ES-I3 (cell line): ENCODE data around the gene TRIP10.
A peak's percentile ranks its signal among the peaks of the same experiment; 100 is the strongest.
"Not testable (repeated sequence)": the region's sequence is repeated elsewhere in the genome, so short reads cannot be mapped to it uniquely, and the experiment has no call there.

Source experiments
- H3K36me3 ChIP-seq: 2 replicates; pipeline ENCODE4 v1.6.1; 2013; ENCODE audit warnings: mild to moderate bottlenecking, low read length, control low read depth, moderate library complexity; ENCODE audit not compliant: insufficient read depth
- H3K4me1 ChIP-seq: 2 replicates; pipeline ENCODE4 v1.6.1; 2013; ENCODE audit warnings: mild to moderate bottlenecking, control low read depth, low read length; ENCODE audit not compliant: insufficient read depth
- H3K9ac ChIP-seq: 2 replicates; pipeline ENCODE4 v1.6.1; 2013; ENCODE audit warnings: low read depth, mild to moderate bottlenecking, low read length, moderate library complexity
- H3K9me3 ChIP-seq: 2 replicates; pipeline ENCODE4 v1.6.1; 2013; ENCODE audit warnings: mild to moderate bottlenecking, low read length, moderate library complexity; ENCODE audit not compliant: control insufficient read depth, insufficient read depth

The TRIP10 gene

GRCh38 chr19:6791237-6791636 lies 51.8 kb downstream of the TRIP10 start:
- Histone ChIP-seq H3K9me3 (peaks cover 11% of the 10 kb centered on the region), H3K4me1 (no peaks in the 10 kb centered on the region), H3K9ac (no peak overlapping the region), H3K36me3 (no peaks in the 10 kb centered on the region)

GRCh38 chr19:6793411-6793810 lies 53.9 kb downstream of the TRIP10 start:
- Histone ChIP-seq H3K9me3 (peaks cover 11% of the 10 kb centered on the region), H3K4me1 (no peaks in the 10 kb centered on the region), H3K9ac (no peak overlapping the region), H3K36me3 (no peaks in the 10 kb centered on the region)

- no peaks in the 10 kb centered on the region for H3K36me3 ChIP-seq
- peaks cover 11% of the 10 kb centered on the region for H3K9me3 ChIP-seq
- no peaks in the 10 kb centered on the region for H3K4me1 ChIP-seq
- no peak overlapping the region for H3K9ac ChIP-seq
These were observed 54.5 kb downstream of the TRIP10 start for GRCh38 chr19:6793973-6794372.

GRCh38 chr19:6794686-6795431 lies 55.4 kb downstream of the TRIP10 start:
- H3K9ac ChIP-seq, result no peak overlapping the region
- H3K36me3 ChIP-seq, result no peaks in the 10 kb centered on the region
- no peaks in the 10 kb centered on the region for H3K4me1 ChIP-seq
- peaks cover 11% of the 10 kb centered on the region for H3K9me3 ChIP-seq

GRCh38 chr19:6796278-6796677 lies 56.8 kb downstream of the TRIP10 start:
- no peaks in the 10 kb centered on the region for H3K36me3 ChIP-seq
- peaks cover 3% of the 10 kb centered on the region; the same call in 1 of the 2 replicates for H3K4me1 ChIP-seq
- H3K9me3 ChIP-seq, result peaks cover 7% of the 10 kb centered on the region; the same call in 1 of the 2 replicates
- H3K9ac ChIP-seq, result no peak overlapping the region

GRCh38 chr19:6797646-6798045 lies 58.2 kb downstream of the TRIP10 start:
- H3K4me1 ChIP-seq, result peaks cover 5% of the 10 kb centered on the region
- H3K9ac ChIP-seq, result no peak overlapping the region
- H3K9me3 ChIP-seq, result peaks cover 7% of the 10 kb centered on the region; the same call in 1 of the 2 replicates
- H3K36me3 ChIP-seq, result no peaks in the 10 kb centered on the region

- not testable (repeated sequence) for H3K36me3 ChIP-seq, H3K9ac ChIP-seq, H3K4me1 ChIP-seq, H3K9me3 ChIP-seq
These were observed 60.8 kb downstream of the TRIP10 start for GRCh38 chr19:6800160-6800790.

GRCh38 chr19:6800991-6801484 lies 61.6 kb downstream of the TRIP10 start:
- Histone ChIP-seq H3K36me3 (no peaks in the 10 kb centered on the region), H3K9ac (peak overlapping the region; percentile 73), H3K4me1 (peaks cover 10% of the 10 kb centered on the region), H3K9me3 (no peaks in the 10 kb centered on the region)
